Measurements from ENCODE around the gene RERE.

Gene RERE

GRCh38 chr1:8458607-8459006 is 358.8 kb downstream of the RERE start:
- Histone ChIP-seq H3K9ac (ENCODE audit: low read length) (no peak overlapping the region), H2AFZ (ENCODE audit: low read depth, low read length, severe bottlenecking) (no peak overlapping the region), H3K9me2 (replicated peaks; ENCODE audit: insufficient read depth, low read length) (no peaks in the 10 kb centered on the region), H3K36me3 (ENCODE audit: low read length) (no peaks in the 10 kb centered on the region), H3K27me3 (ENCODE audit: low read length) (no peaks in the 10 kb centered on the region), H3K27ac (ENCODE audit: low read depth, low read length) (peak overlapping the region; percentile 15; the same call in 1 of the 2 replicates), H3K9me3 (ENCODE audit: insufficient read depth, low read length) (no peaks in the 10 kb centered on the region), H3K79me2 (ENCODE audit: insufficient read depth, low read length) (peaks cover 39% of the 10 kb centered on the region; the same call in 1 of the 2 replicates), H3K4me3 (ENCODE audit: insufficient read depth, low read length, poor library complexity, severe bottlenecking) (no peak overlapping the region), H4K20me1 (ENCODE audit: low read depth, low read length) (no peaks in the 10 kb centered on the region), H3K4me2 (ENCODE audit: low read depth, low read length, poor library complexity, severe bottlenecking) (no peak overlapping the region), H3F3A (ENCODE audit: insufficient read depth) (no peaks in the 10 kb centered on the region; the same call in 1 of the 2 replicates)
- no peak for TF ChIP-seq EZH2phosphoT487 (conservative IDR thresholded peaks at IDR 0.05; ENCODE audit: low read length)
- no peak for TF ChIP-seq CTCF (IDR thresholded peaks at IDR 0.05; ENCODE audit: insufficient read depth, low read length, poor library complexity, severe bottlenecking)

GRCh38 chr1:8457760-8458381 is 359.6 kb downstream of the RERE start:
- peaks cover 39% of the 10 kb centered on the region; the same call in 1 of the 2 replicates for H3K79me2 ChIP-seq (ENCODE audit: insufficient read depth, low read length)
- H3K27ac ChIP-seq (ENCODE audit: low read depth, low read length) = peak overlapping the region; percentile 24; the same call in 1 of the 2 replicates
- TF ChIP-seq CTCF (IDR thresholded peaks at IDR 0.05; ENCODE audit: insufficient read depth, low read length, poor library complexity, severe bottlenecking) (no peak), EZH2phosphoT487 (conservative IDR thresholded peaks at IDR 0.05; ENCODE audit: low read length) (no peak)
- H4K20me1 ChIP-seq (ENCODE audit: low read depth, low read length) = no peaks in the 10 kb centered on the region
- no peaks in the 10 kb centered on the region for H3K9me2 ChIP-seq (replicated peaks; ENCODE audit: insufficient read depth, low read length)
- no peak overlapping the region for H3K4me2 ChIP-seq (ENCODE audit: low read depth, low read length, poor library complexity, severe bottlenecking)
- H3K9me3 ChIP-seq (ENCODE audit: insufficient read depth, low read length) = no peaks in the 10 kb centered on the region
- H3K36me3 ChIP-seq (ENCODE audit: low read length) = no peaks in the 10 kb centered on the region
- no peak overlapping the region for H3K9ac ChIP-seq (ENCODE audit: low read length)
- no peak overlapping the region for H3K4me3 ChIP-seq (ENCODE audit: insufficient read depth, low read length, poor library complexity, severe bottlenecking)
- H2AFZ ChIP-seq (ENCODE audit: low read depth, low read length, severe bottlenecking) = no peak overlapping the region
- no peaks in the 10 kb centered on the region for H3K27me3 ChIP-seq (ENCODE audit: low read length)
- no peaks in the 10 kb centered on the region; the same call in 1 of the 2 replicates for H3F3A ChIP-seq (ENCODE audit: insufficient read depth)

GRCh38 chr1:8456991-8457390 is 360.4 kb downstream of the RERE start:
- no peak overlapping the region for H2AFZ ChIP-seq (ENCODE audit: low read depth, low read length, severe bottlenecking)
- H3K36me3 ChIP-seq (ENCODE audit: low read length) = no peaks in the 10 kb centered on the region
- H3K4me2 ChIP-seq (ENCODE audit: low read depth, low read length, poor library complexity, severe bottlenecking) = no peak overlapping the region
- no peaks in the 10 kb centered on the region for H3K9me3 ChIP-seq (ENCODE audit: insufficient read depth, low read length)
- H3K9ac ChIP-seq (ENCODE audit: low read length) = no peak overlapping the region
- H3K79me2 ChIP-seq (ENCODE audit: insufficient read depth, low read length) = peaks cover 39% of the 10 kb centered on the region; the same call in 1 of the 2 replicates
- no peak overlapping the region for H3K4me3 ChIP-seq (ENCODE audit: insufficient read depth, low read length, poor library complexity, severe bottlenecking)
- H3K27me3 ChIP-seq (ENCODE audit: low read length) = no peaks in the 10 kb centered on the region
- no peaks in the 10 kb centered on the region for H3K9me2 ChIP-seq (replicated peaks; ENCODE audit: insufficient read depth, low read length)
- H3K27ac ChIP-seq (ENCODE audit: low read depth, low read length) = no peak overlapping the region
- H3F3A ChIP-seq (ENCODE audit: insufficient read depth) = no peaks in the 10 kb centered on the region; the same call in 1 of the 2 replicates
- TF ChIP-seq CTCF (IDR thresholded peaks at IDR 0.05; ENCODE audit: insufficient read depth, low read length, poor library complexity, severe bottlenecking) (no peak), EZH2phosphoT487 (conservative IDR thresholded peaks at IDR 0.05; ENCODE audit: low read length) (no peak)
- H4K20me1 ChIP-seq (ENCODE audit: low read depth, low read length) = no peaks in the 10 kb centered on the region

Measured in SU-DHL-6 (cell line).